IMR-90 (cell line): ENCODE data around the gene CENPT. TPM values are rescaled to one million over a fixed set of nuclear protein-coding genes. Genes with fewer than 3 reads are reported as not detected.

ENCODE experiments used
- ATAC-seq: fragments of 200-7000 bp; cut with Tn5 transposase; 2 replicates; pipeline ENCODE4 v1.9.1; 2020; ENCODE audit warnings: low read depth, mild to moderate bottlenecking, moderate library complexity
- BruUV-seq: library from RNA; stranded (reverse); fragments of 400-500 nt; replicated peaks from 2 replicates; lab custom pipeline; 2021; lab: Mats Ljungman, UMichigan
- CTCF ChIA-PET: fragments of 300-600 bp; formaldehyde crosslinking; extraction: SDS; loops from one replicate; lab custom pipeline; 2021; ENCODE audit warnings: antibody characterized with exemption; lab: Yijun Ruan, JAX
- POLR2A ChIA-PET: fragments of 300-600 bp; sonication (Branson Sonifier 250); formaldehyde crosslinking; loops from one replicate; lab custom pipeline; 2022; ENCODE audit warnings: antibody characterized with exemption; ENCODE audit not compliant: unreplicated experiment; lab: Charles Lee
- DNase-seq: peaks from one replicate; pipeline ENCODE4 v3.0.0; 2013
- H2AFZ ChIP-seq: replicated peaks from 2 replicates; pipeline ENCODE3; 2013; ENCODE audit warnings: low read length, mild to moderate bottlenecking; ENCODE audit not compliant: poor library complexity
- H2AK5ac ChIP-seq: 2 replicates; pipeline ENCODE4 v1.6.1; 2013; ENCODE audit warnings: low read depth, low read length, inconsistent platforms
- H2AK9ac ChIP-seq: replicated peaks from 2 replicates; pipeline ENCODE3; 2013; ENCODE audit warnings: mild to moderate bottlenecking, low read depth, low read length, moderate library complexity; ENCODE audit not compliant: poor library complexity
- H2BK120ac ChIP-seq: 2 replicates; pipeline ENCODE4 v1.6.1; 2013; ENCODE audit warnings: low read depth, low read length, inconsistent platforms
- H2BK15ac ChIP-seq: 3 replicates; pipeline ENCODE4 v1.6.1; 2013; ENCODE audit warnings: low read depth, low read length, inconsistent platforms
- H2BK20ac ChIP-seq: 2 replicates; pipeline ENCODE4 v1.6.1; 2013; ENCODE audit warnings: low read depth, mild to moderate bottlenecking, inconsistent platforms, low read length, moderate library complexity
- H2BK5ac ChIP-seq: 2 replicates; pipeline ENCODE4 v1.6.1; 2013; ENCODE audit warnings: mild to moderate bottlenecking, low read depth, low read length, inconsistent platforms; ENCODE audit not compliant: poor library complexity, severe bottlenecking
- H3K14ac ChIP-seq: replicated peaks from 2 replicates; pipeline ENCODE4 v1.6.1; 2013; ENCODE audit warnings: low read depth, low read length, inconsistent platforms
- H3K18ac ChIP-seq: 2 replicates; pipeline ENCODE4 v1.6.1; 2013; ENCODE audit warnings: low read depth, low read length, control low read depth
- H3K23ac ChIP-seq: 2 replicates; pipeline ENCODE4 v1.6.1; 2013; ENCODE audit warnings: low read depth, low read length, inconsistent platforms
- H3K27ac ChIP-seq: 2 replicates; pipeline ENCODE4 v1.5.1; 2013; ENCODE audit warnings: mild to moderate bottlenecking, control low read depth, low read length; ENCODE audit not compliant: insufficient read depth
- H3K27me3 ChIP-seq: 2 replicates; pipeline ENCODE4 v1.6.1; 2013; ENCODE audit warnings: low read length; ENCODE audit not compliant: control insufficient read depth, insufficient read depth
- H3K36me3 ChIP-seq: 2 replicates; pipeline ENCODE4 v1.6.1; 2013; ENCODE audit warnings: low read length, mixed read lengths; ENCODE audit not compliant: control insufficient read depth, insufficient read depth
- H3K4ac ChIP-seq: 2 replicates; pipeline ENCODE4 v1.6.1; 2013; ENCODE audit warnings: low read depth, low read length, inconsistent platforms
- H3K4me1 ChIP-seq: 2 replicates; pipeline ENCODE4 v1.6.1; 2013; ENCODE audit warnings: low read length, mixed read lengths; ENCODE audit not compliant: control insufficient read depth, insufficient read depth
- H3K4me2 ChIP-seq: 2 replicates; pipeline ENCODE4 v1.6.1; 2013; ENCODE audit warnings: low read depth, mild to moderate bottlenecking, control low read depth, low read length, moderate library complexity
- H3K4me3 ChIP-seq: 2 replicates; pipeline ENCODE4 v1.5.1; 2013; ENCODE audit warnings: low read depth, mild to moderate bottlenecking, control low read depth, low read length, moderate library complexity; ENCODE audit not compliant: insufficient read depth
- H3K56ac ChIP-seq: 2 replicates; pipeline ENCODE4 v1.6.1; 2013; ENCODE audit warnings: low read length, inconsistent platforms; ENCODE audit not compliant: insufficient read depth; ENCODE audit errors: extremely low read depth
- H3K79me1 ChIP-seq, 2 experiments: 2 replicates each; pipeline ENCODE4 v1.6.1; 2013; ENCODE audit warnings: low read length in 2 of 2, inconsistent platforms in 1 of 2, low read depth in 1 of 2
- H3K9ac ChIP-seq: 2 replicates; pipeline ENCODE4 v1.6.1; 2013; ENCODE audit warnings: low read depth, low read length, control low read depth
- H3K9me1 ChIP-seq: 2 replicates; pipeline ENCODE4 v1.6.1; 2013; ENCODE audit warnings: low read length, inconsistent platforms; ENCODE audit not compliant: insufficient read depth
- H3K9me3 ChIP-seq: 2 replicates; pipeline ENCODE4 v1.6.1; 2013; ENCODE audit warnings: low read length; ENCODE audit not compliant: control insufficient read depth, insufficient read depth
- H4K20me1 ChIP-seq: 2 replicates; pipeline ENCODE4 v1.6.1; 2013; ENCODE audit warnings: low read length, inconsistent platforms; ENCODE audit not compliant: insufficient read depth
- H4K5ac ChIP-seq: 2 replicates; pipeline ENCODE4 v1.6.1; 2013; ENCODE audit warnings: mild to moderate bottlenecking, low read depth, low read length, control low read depth
- H4K8ac ChIP-seq, 2 experiments: 2 replicates each; pipeline ENCODE4 v1.6.1; 2013; ENCODE audit warnings: low read depth in 2 of 2, low read length in 2 of 2, control low read depth in 1 of 2, inconsistent platforms in 1 of 2
- H4K91ac ChIP-seq: 2 replicates; pipeline ENCODE4 v1.6.1; 2013; ENCODE audit warnings: low read depth, low read length, inconsistent platforms; ENCODE audit not compliant: insufficient read depth
- BHLHE40 ChIP-seq: fragments of 150-350 bp; IDR thresholded peaks from 2 replicates; pipeline ENCODE4 v1.6.1; 2016; ENCODE audit warnings: mild to moderate bottlenecking, low read depth, low read length
- ELK1 ChIP-seq: fragments of 150-350 bp; IDR thresholded peaks from 2 replicates; pipeline ENCODE4 v1.6.1; 2016; ENCODE audit warnings: low read depth, mild to moderate bottlenecking, low read length, moderate library complexity, borderline replicate concordance
- MAFK ChIP-seq: IDR thresholded peaks from 2 replicates; pipeline ENCODE4 v1.6.1; 2012; ENCODE audit warnings: low read depth, low read length, improper control_type of control experiment
- MAZ ChIP-seq: IDR thresholded peaks from 2 replicates; pipeline ENCODE4 v1.6.1; 2012; ENCODE audit warnings: low read depth, mild to moderate bottlenecking, low read length, improper control_type of control experiment, moderate library complexity, borderline replicate concordance
- RCOR1 ChIP-seq: IDR thresholded peaks from 2 replicates; pipeline ENCODE4 v1.6.1; 2012; ENCODE audit warnings: mild to moderate bottlenecking, low read length, improper control_type of control experiment; ENCODE audit not compliant: insufficient replicate concordance
- USF2 ChIP-seq: fragments of 150-350 bp; IDR thresholded peaks from 2 replicates; pipeline ENCODE4 v1.6.1; 2017; ENCODE audit warnings: mild to moderate bottlenecking, antibody characterized with exemption, low read length, low read depth
- WGBS, 2 experiments: methylation state at CpG; one replicate each; pipeline versions ENCODE4 v1.1.5 to v1.1.7; 2013; ENCODE audit warnings: missing lambda C conversion rate in 2 of 2; ENCODE audit not compliant: insufficient read length in 1 of 2; ENCODE audit errors: extremely low coverage in 2 of 2; 5-methylcytosine and 5-hydroxymethylcytosine counted together
- dilution Hi-C: fragments of 300-500 bp; cut with HindIII; formaldehyde crosslinking; loops from one replicate; pipeline ENCODE4 v1.14.3; 2018; ENCODE audit warnings: low sequenced_read_pairs; ENCODE audit not compliant: unreplicated experiment
- in situ Hi-C: fragments of 300-500 bp; cut with MboI; formaldehyde crosslinking; loops from 3 replicates; pipeline ENCODE4 v1.14.3; 2019; ENCODE audit warnings: low sequenced_read_pairs, inconsistent platforms, mixed read lengths
- intact Hi-C: fragments of 100-400 bp; cut with micrococcal nuclease; formaldehyde crosslinking; loops from 2 replicates; pipeline ENCODE4 v1.10.0; 2022
- polyA plus RNA-seq, 3 experiments: library from polyadenylated mRNA; depleted of rRNA; stranded (reverse); fragments of >200 nt; gene quantifications; 2 replicates each; pipeline ENCODE4 v1.2.3, GENCODE V29; 2012; ENCODE audit warnings: low replicate concordance in 1 of 3
- total RNA-seq: library from RNA; depleted of rRNA; stranded (reverse); fragments of >200 nt; gene quantifications from 2 replicates; pipeline ENCODE4 v1.2.3, GENCODE V29; 2012

The CENPT gene
- total and polyA plus RNA-seq, 2 of the 4 experiments (the other 2 are of a cell fraction), result 33.3 to 83.1 TPM

- Histone ChIP-seq H3K14ac (no peak overlapping the region), H2BK120ac (no peak overlapping the region), H2BK20ac (no peak overlapping the region), H3K9me1 (peaks cover 12% of the 10 kb centered on the region; the same call in 1 of the 2 replicates), H4K5ac (no peak overlapping the region), H3K4me1 (no peaks in the 10 kb centered on the region), H3K4ac (no peak overlapping the region), H3K36me3 (peaks cover 2% of the 10 kb centered on the region; the same call in 1 of the 2 replicates), H2AFZ (no peak overlapping the region), H2AK9ac (no peak overlapping the region), H4K20me1 (peaks cover 19% of the 10 kb centered on the region; the same call in 1 of the 2 replicates), H3K9ac (no peak overlapping the region), H3K4me2 (no peak overlapping the region), H3K9me3 (no peaks in the 10 kb centered on the region), H2BK5ac (no peak overlapping the region), H3K27ac (no peak overlapping the region), H3K79me1 (peaks cover 19 to 56% of the 10 kb centered on the region in 2 experiments), H4K8ac (no peak overlapping the region), H3K23ac (no peak overlapping the region), H3K56ac (no peak overlapping the region), H2AK5ac (no peak overlapping the region), H4K91ac (no peak overlapping the region), H3K18ac (no peak overlapping the region), H2BK15ac (no peak overlapping the region), H3K27me3 (no peaks in the 10 kb centered on the region), H3K4me3 (no peak overlapping the region)
- DNase-seq (no peak), ATAC-seq (no peak)
- ChIA-PET CTCF (no interaction called here), POLR2A (no interaction called here)
- in situ Hi-C loops (no loop called here), dilution Hi-C loops (no loop called here), intact Hi-C loops (no loop called here)
- 94% methylated on average over 3 of the region's 5 CpGs; no CpG with 5 or more reads in 1 of the 2 experiments for WGBS, 2 experiments
- no peak for TF ChIP-seq RCOR1
- TF ChIP-seq USF2, result no peak
- no peak for TF ChIP-seq MAZ
- TF ChIP-seq ELK1, result no peak
- TF ChIP-seq BHLHE40, result no peak
- no peak for TF ChIP-seq MAFK
- no TSS peak for BruUV-seq
These were observed 66.0 kb downstream of the CENPT start for GRCh38 chr16:67781565-67781921.
